Measurements from ENCODE around the gene NBEAL1.

DNA sequence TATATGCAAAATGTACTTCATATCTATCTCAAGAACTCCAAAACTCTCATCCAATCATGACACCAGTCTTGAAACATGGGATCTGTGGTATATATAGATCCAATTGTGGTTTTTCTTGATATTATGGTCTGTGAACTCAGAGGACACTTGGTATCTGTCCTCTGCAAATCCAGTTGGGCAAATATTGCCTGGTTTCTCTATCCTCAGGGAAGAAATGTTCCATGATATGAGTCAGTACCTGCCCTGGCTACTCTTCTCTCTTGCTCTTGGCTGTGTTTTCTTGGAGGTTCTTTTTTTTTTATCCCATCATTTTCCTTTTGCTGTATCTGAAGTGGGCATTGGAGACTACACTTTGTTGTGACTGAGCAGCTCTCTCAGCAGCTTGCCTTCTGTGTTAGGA lies 10.9 kb downstream of the NBEAL1 start:
- no peak for TF ChIP-seq CTCF (IDR thresholded peaks at IDR 0.05)
- no peak for TF ChIP-seq POLR2A (IDR thresholded peaks at IDR 0.05)
